ENCODE results near the gene EREG.

- TF ChIP-seq CTCF (IDR thresholded peaks at IDR 0.05) (no peak), POLR2A (IDR thresholded peaks at IDR 0.05) (no peak), POLR2AphosphoS5 (IDR thresholded peaks at IDR 0.05) (no peak)
Observed at GRCh38 chr4:74423104-74423503, 58.2 kb downstream of the EREG start.
